ENCODE measurements around the gene NUDT3. TPM values are rescaled to one million over a fixed set of nuclear protein-coding genes. Genes with fewer than 3 reads are reported as not detected.
A peak's percentile ranks its signal among the peaks of the same experiment; 100 is the strongest.

Gene NUDT3
- total and polyA plus RNA-seq, 9 of the 15 experiments (the other 6 are each of a cell fraction or from before 2014, with no cell fraction given), result 5.4 to 81.2 (median 56.4) TPM

DNA sequence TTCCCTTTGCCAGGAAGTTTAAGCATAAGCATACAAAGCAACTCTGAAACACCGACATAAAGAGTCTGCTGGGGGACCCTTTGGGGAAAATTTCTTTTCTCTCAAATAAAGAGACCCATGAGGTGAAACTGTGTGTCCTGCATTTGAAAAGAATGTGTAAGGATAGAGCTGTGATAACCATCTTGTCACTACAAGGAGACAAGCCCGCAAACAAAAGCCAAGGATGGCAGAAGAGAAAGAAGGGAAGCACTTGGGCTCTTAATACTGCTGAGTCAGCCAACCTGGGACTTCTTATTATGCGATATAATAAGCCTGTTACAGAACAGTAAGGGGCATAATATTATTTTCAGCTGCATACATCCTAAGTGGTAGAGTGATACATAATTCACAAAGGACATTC lies 52.5 kb downstream of the NUDT3 start:
- Histone ChIP-seq H3K27me3 (ENCODE audit: control insufficient read depth in 2 of 2, insufficient read depth in 2 of 2, low read length in 2 of 2) (no peaks in the 10 kb centered on the region), H3K79me2 (ENCODE audit: control insufficient read depth, insufficient read depth, low read length) (peaks cover 86% of the 10 kb centered on the region), H3K4me3 (no peak overlapping the region), H4K20me1 (replicated peaks; ENCODE audit: control insufficient read depth, insufficient read depth, low read length) (peaks cover 14% of the 10 kb centered on the region), H3K4me1 (replicated peaks in 1 of 2; ENCODE audit: control insufficient read depth in 2 of 2, insufficient read depth in 2 of 2, low read length in 2 of 2) (peaks cover 0 to 14% of the 10 kb centered on the region in 2 experiments; a peak in 2 of 5 replicates), H3K36me3 (ENCODE audit: control insufficient read depth, insufficient read depth, low read length) (peaks cover 59% of the 10 kb centered on the region), H3K9me3 (replicated peaks; ENCODE audit: control insufficient read depth, insufficient read depth, low read depth, low read length) (no peaks in the 10 kb centered on the region), H3K9me1 (ENCODE audit: control insufficient read depth, insufficient read depth, low read length) (no peaks in the 10 kb centered on the region), H3K9ac (ENCODE audit: insufficient read depth in 1 of 2, low read depth in 2 of 2, low read length in 2 of 2) (no peak overlapping the region), H3K4me2 (ENCODE audit: insufficient read depth, low read length) (no peak overlapping the region), H2AFZ (ENCODE audit: low read depth, low read length) (no peak overlapping the region), H3K27ac (ENCODE audit: extremely low read depth, low read depth, low read length) (no peak overlapping the region)
- in situ Hi-C loops (cut with MboI) (no loop called here), intact Hi-C loops (cut with micrococcal nuclease) (no loop called here)
- FAIRE-seq, result peak; percentile 44
- WGBS (ENCODE audit: insufficient coverage, low coverage, missing lambda C conversion rate), result 64% methylated on average over 3 of the region's 3 CpGs
- ATAC-seq, result no peak
- DNase-seq (ENCODE audit: extremely low read depth in 1 of 4, low spot score in 3 of 4), result no peak
- ChIA-PET POLR2A (interaction anchor here (0.5 to 5.4 kb wide), 3 partner anchors 12 to 48 kb away, joined by 3 to 27 read pairs (median 4); no protein-coding TSS in a partner anchor), CTCF (ENCODE audit: low intra/inter-chr PET ratio) (no interaction called here)
- BruUV-seq (replicated peaks), result TSS peak; percentile 14
- TF ChIP-seq COPS2 (conservative IDR thresholded peaks at IDR 0.05) (no peak), C11orf30 (IDR thresholded peaks at IDR 0.05; ENCODE audit: low read depth) (peak; percentile 97), SP2 (IDR thresholded peaks at IDR 0.05; ENCODE audit: extremely low read depth, low read depth, low read length, poor library complexity, severe bottlenecking) (no peak), MAFG (tag; conservative IDR thresholded peaks at IDR 0.05) (peak; percentile 98), MTA3 (IDR thresholded peaks at IDR 0.05; ENCODE audit: borderline replicate concordance) (no peak), MAFK (IDR thresholded peaks at IDR 0.05; ENCODE audit: low read length) (peak; percentile 98), NFE2 (IDR thresholded peaks at IDR 0.05; ENCODE audit: low read depth) (peak; percentile 65), MAFF (IDR thresholded peaks at IDR 0.05; ENCODE audit: low read length) (peak; percentile 98), ZNF316 (IDR thresholded peaks at IDR 0.05) (peak; percentile 98), CBX3 (IDR thresholded peaks at IDR 0.05; ENCODE audit: borderline replicate concordance in 1 of 2, low read length in 2 of 2) (no peak), BACH1 (tag; IDR thresholded peaks at IDR 0.05) (0 out of 2 replicates have a peak, but pooled peaks have one; percentile 48)
- TF ChIP-seq, protein P1, sequence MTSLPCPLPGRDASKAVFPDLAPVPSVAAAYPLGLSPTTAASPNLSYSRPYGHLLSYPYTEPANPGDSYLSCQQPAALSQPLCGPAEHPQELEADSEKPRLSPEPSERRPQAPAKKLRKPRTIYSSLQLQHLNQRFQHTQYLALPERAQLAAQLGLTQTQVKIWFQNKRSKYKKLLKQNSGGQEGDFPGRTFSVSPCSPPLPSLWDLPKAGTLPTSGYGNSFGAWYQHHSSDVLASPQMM (CRISPR knock-in tag; IDR thresholded peaks at IDR 0.05), result no peak
